ENCODE measurements around the gene IL6ST.

Gene IL6ST

DNA sequence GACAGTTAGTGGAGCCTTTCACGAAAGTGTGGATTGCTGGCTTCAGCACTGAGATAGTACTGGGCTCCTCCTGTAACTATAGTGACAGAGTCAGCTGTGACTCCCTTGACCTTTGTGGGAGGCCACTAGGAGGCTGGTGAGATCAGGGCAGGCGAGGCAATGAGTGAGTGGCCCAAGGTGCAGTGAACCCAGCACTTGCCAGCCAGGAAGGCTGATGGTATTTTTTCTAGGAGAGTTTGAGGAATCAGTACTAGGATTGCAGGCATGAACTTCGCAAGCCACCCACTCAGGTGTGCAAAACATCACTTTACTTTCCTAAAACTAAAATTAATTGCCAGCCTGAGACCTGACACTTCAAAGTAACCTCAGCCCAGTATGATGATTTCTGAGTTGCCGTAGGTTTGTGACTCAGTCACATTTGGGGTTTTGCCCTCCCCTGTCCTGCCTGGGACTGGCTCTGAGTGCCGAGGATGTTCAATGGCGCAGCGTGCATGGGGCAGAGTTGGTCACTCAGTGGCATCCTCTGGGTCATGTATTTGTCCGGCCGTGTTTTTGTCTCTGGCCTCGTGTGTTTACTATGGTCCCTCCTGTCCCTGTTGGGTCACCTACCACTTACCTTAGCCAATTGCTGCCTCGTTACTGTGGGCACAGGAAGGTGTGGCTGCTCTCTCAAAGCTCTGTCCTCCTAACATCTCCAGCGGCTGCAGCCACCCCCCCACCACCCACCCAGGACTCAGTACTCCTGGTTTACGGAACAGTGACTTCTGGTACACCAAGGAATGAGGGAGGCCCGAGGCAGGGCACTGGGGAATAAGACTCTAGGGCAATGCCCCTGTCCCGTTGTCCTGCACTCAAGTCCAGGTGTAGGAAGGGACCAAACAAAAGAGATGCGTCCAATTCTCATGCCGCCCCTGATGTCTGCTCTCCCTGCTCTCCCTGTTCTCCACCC, 76.4 kb downstream of the IL6ST start:
- no peak for DNase-seq (ENCODE audit: low read depth)

DNA sequence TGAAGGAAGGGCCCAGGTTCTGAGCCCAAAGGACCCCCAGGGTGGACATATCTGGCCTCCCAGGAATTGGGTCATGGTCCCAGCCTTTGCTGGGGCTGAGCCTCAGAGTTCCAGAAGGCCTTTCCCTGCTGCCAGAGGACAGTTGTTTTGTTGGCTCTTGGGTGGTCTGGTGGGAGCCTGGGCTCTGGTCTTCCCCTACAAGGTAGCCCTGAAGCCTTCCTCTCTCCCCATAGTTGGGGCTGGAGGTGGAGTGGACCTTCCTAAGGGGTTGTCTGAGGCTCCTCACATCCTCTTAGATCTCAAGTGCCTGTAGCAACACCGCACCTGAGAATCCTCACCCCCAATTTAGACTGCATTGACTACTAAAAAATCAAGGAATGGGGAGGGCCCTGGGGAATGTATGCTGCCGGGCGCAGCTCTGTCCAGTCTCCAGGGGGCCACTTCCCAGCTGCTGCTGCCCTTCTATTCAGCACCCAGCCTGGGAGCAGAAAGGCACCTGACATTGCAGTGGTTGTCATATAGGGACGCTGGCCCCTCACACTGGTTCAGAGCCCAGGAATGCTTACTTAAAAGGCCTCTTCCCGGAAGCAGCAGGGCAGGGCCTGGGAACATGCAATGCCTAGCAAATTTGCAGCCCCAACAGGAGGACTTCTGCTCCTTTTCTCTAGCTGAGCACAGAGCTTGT, 77.2 kb downstream of the IL6ST start:
- DNase-seq (ENCODE audit: low read depth), result no peak

DNA sequence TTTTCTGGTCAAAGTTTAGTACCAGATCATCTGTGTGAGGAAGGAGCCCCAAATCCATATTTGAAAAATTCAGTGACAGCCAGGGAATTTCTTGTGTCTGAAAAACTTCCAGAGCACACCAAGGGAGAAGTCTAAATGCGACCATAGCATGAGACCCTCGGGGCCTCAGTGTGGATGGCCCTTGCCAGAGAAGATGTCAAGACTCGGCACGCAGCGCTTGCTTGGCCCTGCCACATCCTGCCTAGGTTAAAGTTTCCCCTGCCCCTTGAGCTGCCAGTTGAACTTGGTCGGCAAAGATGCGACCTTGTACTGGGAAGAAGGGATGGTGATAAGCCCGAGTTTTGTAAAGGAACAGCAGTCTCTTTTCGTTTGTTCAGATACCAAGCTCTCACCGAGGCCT, 77.8 kb downstream of the IL6ST start:
- DNase-seq (ENCODE audit: low read depth), result no peak

DNA sequence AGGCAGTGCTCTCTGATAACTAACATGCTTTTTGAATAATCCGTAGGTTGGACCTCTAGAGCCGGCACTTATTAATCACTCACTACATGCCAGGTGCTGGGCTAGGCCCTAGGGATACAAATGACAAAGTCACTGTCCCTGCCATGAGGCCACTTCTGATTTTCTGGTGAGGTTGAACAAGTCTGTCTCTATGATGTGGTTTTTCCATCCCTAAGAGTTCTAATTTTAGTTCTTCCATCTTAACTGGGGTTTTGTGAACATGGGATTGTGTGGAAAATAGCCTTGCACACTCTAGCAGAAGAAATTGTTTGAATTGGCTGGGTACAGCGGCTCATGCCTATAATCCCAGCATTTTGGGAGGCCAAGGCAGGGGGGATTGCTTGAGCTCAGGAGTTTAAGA, 79.0 kb downstream of the IL6ST start:
- no peak for DNase-seq (ENCODE audit: low read depth)

DNA sequence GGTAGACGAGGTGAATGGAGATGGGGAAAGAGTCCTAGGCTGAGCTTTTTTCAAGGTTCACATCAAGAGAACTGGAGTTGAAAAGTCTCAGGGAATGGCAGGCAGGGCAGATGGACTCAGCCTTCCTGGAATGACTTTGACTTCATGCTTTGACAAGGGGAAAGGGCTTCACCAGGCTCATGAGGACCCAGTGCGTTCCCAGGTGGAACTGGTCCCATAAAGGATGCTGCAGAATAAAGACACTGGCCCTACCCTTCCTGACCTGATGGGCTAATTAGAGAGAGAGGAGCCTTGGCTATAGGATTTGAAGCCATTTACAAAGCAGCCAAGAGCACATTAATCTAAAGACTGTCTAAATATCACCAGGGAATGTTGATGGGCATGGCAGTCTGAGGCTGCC, 79.8 kb downstream of the IL6ST start:
- DNase-seq (ENCODE audit: low read depth), result no peak

DNA sequence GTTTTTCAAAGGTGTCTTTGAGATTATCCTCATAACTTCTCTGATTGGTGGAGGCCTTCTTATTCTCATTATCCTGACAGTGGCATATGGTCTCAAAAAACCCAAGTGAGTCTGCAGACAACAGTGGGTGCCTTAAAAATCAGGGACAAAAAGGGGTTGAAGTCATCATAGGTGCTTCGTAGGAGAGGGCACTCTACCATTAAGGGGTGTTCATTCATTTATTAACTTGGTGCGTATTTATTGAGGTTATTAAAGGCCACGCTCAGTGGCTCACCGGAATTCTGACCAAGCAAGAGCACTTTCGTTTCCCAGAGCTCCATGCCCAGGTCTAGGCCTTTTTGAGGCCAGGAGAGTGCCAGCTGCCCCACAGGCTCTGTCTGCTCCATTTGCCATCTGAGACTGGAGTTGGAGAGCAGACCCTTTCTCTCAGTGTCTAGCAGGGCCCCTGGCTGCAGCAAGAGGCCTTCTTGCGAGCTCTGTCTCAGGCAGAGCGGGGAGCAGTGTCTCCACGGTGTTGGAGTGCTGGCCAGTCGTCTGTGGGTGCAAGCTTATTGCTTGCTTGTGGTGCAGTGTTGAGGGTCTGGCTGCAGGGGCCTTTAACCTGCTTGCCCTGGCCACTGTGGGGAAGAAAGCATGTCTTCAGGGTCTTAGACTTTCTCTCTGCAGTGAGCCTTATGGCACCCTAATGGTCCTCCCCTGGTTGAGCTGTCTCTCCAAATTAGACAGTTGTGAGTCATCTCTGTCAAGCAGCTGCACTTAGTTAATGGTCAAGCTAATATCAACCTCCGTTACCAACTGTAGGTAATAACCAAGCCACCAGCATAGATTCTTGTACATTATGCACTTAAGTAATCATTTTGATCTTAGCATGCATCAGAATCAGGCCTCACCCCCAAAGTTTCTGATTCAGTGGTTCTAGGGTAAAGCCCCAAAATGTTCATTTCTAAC, 81.0 kb downstream of the IL6ST start:
- no peak for DNase-seq (ENCODE audit: low read depth)

DNA sequence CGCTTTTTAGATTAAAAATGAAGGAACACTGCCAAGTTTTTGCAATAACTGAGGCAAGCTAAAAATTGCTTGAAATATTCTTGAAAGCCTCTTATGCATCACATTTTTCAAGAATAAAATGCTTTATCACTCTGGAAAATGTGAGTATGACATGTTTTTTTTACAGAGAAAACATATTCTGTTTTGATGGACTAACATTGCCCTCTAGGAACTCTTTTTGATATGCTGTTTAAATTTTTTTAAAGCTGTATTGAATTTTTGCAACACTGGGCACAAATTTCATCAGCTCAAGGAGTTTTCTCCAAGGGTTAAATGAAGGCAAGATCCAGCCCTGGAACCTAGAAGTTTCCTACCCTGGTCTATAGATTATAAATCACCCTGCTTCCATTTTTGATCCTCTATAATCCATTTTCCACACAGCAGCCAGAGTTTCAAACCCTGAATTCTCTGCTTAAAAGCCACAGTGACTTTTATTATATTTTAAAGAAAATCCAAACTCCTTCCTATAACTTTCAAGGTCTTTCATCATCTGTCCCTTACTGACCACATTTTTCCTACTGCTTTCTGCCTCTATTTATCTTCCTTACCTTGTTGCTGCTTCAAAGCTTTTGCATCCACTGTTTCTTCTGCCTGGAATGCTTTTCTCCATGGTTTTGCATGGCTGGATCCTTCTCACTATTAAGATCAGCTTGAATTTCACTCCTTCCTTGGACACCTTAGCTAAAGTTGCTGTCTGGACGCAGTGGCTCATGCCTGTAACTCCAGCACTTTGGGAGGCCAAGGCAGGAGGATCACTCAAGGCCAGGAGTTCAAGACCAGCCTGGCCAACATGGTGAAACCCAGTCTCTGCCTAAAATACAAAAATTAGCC, 82.7 kb downstream of the IL6ST start:
- DNase-seq (ENCODE audit: low read depth), result no peak

DNA sequence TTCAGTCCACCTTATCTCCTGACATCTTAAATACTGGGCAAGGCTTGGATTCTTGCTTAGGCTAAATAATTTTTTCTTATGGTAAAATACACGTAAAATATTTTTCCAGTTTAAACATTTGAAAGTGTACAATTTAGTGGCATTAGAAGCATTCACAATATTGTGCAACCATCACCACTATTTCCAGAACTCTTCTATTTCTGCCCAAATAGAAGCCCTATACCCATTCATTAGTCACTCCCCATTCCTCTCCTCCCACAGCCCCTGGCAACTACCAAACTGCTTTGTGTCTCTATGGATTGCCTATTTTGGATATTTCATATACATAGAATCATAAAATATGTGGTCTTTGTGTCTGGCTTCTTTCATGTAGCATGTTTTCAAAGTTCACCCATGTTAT, 86.0 kb downstream of the IL6ST start:
- no peak for DNase-seq (ENCODE audit: low read depth)

DNA sequence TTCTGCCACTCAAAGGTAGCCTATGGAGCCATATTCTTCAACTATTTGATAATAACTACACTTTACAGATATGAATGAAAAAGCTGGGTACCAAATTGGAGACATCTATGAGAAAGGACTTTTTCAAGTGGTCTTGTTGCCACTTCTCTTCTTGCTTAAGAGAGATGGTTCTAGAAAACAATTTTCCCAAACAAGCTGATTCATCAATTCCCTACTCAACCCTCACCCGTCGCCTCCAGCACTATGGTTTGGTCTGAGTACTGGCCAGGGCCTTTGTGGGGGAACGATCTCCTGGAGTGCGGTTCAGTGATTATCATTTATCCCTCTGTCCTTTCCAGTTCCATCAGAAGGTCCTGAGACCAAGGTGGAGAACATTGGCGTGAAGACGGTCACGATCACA, 86.8 kb downstream of the IL6ST start:
- no peak for DNase-seq (ENCODE audit: low read depth)

DNA sequence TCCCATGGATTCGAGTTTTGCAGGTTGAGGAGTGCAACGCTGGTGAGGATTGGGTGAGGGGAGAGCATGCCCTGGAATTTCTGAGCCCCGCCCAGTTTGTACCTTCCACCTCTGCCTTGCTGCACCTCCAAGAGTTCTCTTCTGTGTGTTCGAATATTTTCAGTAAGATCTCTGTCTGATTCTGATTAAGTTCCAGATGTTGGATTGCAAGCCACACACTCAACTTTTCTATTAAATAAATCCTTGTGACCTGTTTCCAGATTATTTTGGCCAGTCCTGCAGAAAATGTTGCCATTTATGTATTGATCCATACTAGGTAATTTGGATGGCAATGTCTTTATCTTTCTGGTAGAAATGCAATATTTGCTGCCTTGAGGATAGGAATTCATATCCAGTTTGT, 89.5 kb downstream of the IL6ST start:
- DNase-seq (ENCODE audit: low read depth), result no peak

DNA sequence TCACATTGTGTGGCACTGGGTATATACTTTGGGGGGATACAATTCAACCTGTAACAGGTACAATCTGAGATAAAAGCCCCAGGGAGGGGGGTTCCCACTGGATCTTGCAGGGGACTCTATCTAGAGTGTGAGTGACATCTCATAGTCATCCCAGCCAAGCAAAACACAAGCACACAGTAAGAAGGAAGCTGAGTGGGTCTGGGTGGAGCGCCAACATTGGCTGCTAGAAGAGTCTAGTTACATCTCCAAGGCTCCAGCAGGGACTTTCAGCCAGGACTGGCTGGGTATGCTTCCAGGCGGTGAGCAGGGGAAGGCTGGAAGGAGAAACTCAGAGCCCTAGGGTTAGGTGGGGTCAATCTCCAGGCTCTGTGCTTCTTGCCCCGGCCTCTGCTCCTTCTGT, 90.6 kb downstream of the IL6ST start:
- DNase-seq (ENCODE audit: low read depth), result no peak

DNA sequence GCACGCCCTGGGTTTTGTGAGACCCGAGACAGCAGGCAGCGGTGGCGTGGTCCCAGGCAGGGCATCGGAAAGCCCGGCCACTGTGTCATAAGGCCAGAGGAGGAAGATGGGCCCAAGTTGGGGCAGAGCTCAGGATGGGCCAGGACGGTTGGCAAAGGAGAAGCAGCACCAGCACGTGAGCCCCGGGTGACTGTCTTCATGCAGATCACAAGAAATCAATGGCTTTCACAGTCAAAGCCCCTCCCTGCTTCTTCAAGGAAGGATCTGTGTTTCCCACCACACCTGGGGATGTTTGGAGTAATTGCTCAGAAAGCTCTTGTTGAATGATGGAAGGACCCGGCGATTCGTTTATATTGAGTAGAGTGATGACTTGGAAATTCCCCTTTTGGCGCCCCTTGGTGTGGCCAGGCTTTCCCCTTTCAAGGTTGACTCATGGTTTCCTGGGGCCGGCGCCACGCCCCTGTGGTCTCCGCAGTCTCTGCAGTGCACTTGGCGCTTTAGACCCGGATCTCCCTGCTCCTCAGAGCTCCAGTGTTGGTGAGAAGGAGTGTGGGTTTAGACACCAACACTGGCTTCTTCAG, 91.6 kb downstream of the IL6ST start:
- DNase-seq (ENCODE audit: low read depth), result peak; percentile 31

DNA sequence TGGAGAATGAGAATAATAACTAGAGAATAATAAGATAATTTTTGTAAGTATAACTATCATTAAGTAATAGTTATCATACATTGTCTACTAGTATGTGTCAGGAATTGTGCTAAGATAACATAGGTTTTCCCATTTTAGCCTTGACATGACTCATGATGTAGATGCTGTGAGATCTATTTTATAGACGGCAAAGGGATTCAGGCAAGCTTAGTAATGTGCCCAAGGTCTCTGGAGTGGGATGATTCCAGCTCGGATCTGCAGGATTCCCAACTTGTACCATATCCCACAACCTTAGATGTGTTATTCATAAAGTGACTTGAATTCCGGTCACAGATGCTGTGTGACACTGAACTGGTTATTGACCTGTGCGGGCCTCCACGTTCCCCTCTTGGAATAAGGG, 92.1 kb downstream of the IL6ST start:
- no peak for DNase-seq (ENCODE audit: low read depth)

DNA sequence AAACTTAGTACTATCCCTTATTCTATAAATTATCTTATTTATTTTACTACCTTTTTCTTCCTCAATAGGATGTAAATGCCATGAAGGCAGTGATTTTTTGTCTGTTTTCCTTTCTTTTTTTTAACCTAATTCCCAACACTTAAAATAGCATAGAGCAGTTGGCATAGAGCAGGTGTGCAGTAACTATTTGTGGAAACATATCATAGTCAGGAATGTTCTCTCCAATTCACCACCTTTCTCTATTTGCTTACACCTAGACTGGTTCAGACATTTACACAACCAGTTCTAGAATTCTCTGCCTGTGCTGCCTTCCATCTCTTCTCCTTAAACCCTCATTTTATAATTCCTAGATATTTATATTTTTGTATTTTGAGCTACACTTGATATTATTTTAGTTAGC, 94.0 kb downstream of the IL6ST start:
- DNase-seq (ENCODE audit: low read depth), result no peak

DNA sequence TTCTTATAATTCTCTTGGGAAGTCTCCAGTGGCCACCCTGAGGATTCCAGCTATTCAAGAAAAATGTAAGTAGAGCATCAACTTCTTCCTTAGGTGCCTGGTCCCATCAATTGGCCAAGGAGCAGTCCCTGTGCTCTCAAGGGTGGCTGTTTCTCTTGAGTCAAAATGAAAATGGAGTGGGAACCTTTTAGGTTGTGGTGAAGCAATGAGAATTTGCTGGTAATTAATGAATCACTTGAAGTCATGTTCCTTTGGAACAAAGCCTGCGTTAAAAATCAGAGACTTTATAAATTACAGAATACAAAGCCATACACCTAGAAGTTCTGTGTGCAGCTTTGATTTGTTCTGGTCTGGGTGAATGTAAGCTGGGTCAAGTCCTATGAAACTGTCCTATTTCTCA, 94.7 kb downstream of the IL6ST start:
- DNase-seq (ENCODE audit: low read depth), result no peak

DNA sequence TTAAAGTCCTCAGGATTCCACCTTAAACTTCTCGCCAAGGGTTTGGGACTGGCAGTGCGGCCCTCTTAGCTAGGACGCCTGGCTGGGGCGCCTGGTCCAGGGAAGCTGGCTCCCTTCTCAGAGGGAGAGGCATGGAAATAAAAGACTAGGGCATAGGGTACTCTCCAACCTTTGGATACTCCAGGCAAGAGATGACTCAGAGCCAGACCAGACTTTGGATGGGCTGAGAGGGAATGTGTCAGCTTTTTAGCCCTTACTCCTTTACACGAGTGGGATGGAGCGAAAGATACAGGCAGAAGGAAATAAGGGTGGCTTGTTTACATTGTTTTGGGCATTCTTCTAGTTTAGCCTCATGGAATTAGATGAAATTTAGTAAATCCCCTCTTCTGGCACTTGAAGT, 95.4 kb downstream of the IL6ST start:
- DNase-seq (ENCODE audit: low read depth), result no peak

DNA sequence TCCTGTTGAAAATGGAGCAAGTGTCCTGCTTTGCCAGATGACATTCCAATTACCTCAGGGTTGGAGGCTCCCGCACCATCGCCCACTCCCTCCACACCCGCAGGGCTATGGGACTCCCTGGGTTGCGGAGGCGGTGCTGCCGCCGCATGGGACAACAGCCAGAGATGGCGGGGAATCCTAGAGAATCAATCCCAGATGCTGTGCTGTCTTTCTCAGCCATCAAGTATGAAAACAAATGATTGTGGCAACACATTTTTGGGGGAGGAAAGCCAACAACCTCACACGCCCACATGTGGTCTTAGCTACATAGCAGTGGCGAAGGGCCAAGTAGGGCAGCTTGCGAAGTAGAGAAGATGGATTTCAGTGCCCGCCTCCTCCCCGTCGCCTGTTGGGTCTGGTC, 96.9 kb downstream of the IL6ST start:
- no peak for DNase-seq (ENCODE audit: low read depth)

DNA sequence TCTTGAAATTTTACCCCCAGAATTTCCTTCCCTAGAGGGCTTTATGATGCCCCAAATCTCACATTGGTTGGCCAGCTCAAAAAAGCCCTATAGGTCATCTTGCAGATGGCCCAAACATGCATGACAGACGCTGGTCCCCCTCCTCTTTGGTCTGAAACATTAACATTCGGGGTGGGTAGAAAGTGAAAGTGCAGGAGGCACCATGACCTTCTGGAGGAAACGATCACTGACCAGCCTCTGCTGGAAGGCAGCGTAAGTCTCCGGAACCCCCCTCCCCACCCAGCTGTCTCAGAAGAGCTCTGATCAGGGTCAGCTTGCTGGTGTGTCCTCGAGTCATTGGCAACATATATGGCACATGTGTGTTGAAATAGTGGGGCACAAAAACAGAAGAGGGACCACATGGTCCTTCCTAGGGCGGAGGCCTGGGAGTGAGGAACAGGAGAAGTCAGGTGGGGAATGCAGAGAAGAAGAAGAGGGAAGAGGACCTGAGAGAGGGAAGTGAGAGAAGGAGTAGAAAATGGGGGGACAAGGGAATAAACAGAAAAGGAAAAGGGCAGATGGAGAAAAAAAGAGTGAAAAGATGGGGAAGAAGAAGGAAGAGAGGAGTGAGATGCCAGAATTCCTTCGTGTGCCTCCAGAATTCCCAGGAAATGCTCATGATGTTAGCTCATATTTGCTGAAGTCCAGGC, 97.4 kb downstream of the IL6ST start:
- DNase-seq (ENCODE audit: low read depth), result no peak

DNA sequence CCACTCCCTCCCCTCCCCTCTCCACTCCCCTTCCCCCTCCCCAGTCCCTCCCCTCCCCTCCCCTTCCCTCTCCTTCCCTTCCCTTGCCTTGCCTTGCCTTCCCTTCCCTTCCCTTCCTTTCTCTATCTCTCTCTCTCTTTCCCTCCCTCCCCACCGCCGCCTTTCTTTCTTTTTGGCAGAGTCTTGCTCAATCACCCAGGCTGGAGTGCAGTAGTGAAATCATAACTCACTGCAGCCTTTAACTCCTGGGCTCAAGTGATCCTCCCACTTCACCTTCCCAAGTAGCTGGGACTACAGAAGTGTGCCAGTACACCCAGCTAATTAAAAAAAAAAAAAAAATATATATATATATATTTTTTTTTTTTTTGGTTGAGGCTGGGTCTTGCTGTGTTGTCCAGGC, 98.1 kb downstream of the IL6ST start:
- no peak for DNase-seq (ENCODE audit: low read depth)

DNA sequence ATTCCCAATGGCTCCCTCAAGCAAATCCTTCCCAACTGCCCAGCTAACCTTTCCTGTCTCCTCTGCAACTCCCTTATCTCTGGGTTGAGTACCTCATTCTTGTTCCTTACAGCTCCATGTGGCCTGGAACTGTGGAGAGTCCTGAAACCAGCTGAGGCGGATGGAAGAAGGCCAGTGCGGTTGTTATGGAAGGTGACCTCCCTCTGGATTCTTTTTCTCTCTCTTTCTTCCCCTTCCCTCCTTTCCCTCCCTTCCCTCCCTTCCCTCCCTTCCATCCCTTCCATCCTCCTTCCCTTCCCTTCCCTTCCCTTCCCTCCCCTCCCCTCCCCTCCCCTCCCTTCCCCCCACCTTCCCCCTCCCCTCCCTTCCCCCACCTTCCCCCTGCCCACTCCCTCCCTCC, 98.5 kb downstream of the IL6ST start:
- DNase-seq (ENCODE audit: low read depth), result no peak

DNA sequence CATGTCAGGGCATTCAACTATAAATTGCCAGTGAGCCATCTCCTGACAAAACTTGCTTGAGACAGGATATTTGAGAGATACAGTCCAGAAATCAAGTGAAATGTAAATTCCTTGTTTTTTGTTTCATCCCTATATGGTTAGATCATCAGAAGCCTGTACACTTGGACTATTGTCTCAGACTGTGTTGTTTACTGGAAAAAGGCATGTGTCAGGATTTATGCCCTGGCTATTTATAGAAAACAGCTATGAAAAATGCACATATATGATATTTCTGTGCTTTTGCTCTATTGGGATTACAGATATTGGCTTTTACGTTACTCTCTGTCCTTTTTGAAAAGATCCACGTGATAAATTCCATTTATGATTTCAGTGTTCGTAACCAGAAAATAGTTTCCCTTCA, 99.4 kb downstream of the IL6ST start:
- DNase-seq (ENCODE audit: low read depth), result no peak

All from stimulated activated CD4-positive, alpha-beta T cell treated with anti-CD3 and anti-CD28 coated beads, Interleukin-2, amount 100 ng/mL, for 4 hours (primary cell).